Mucosa of rectum (tissue), 2 donors: ENCODE measurements around the gene NPEPPS.

Experiments used
- H3K27ac ChIP-seq, 2 donors: one replicate each; pipeline ENCODE4 v1.7.0; 2013; ENCODE audit warnings: inconsistent platforms in 2 of 2, low read depth in 2 of 2, low read length in 2 of 2
- H3K27me3 ChIP-seq, 2 donors: one replicate each; pipeline ENCODE4 v1.7.0; 2013; ENCODE audit warnings: low read length in 2 of 2; ENCODE audit not compliant: control insufficient read depth in 2 of 2, insufficient read depth in 2 of 2
- H3K36me3 ChIP-seq, 2 donors: one replicate each; pipeline ENCODE4 v1.7.0; 2013; ENCODE audit warnings: low read length in 2 of 2; ENCODE audit not compliant: control insufficient read depth in 2 of 2, insufficient read depth in 2 of 2
- H3K4me1 ChIP-seq, 2 donors: one replicate each; pipeline ENCODE4 v1.7.0; 2013; ENCODE audit warnings: low read length in 2 of 2, mild to moderate bottlenecking in 1 of 2; ENCODE audit not compliant: control insufficient read depth in 2 of 2, insufficient read depth in 2 of 2
- H3K4me3 ChIP-seq, 2 donors: one replicate each; pipeline ENCODE4 v1.7.0; 2013; ENCODE audit warnings: low read length in 2 of 2
- H3K9ac ChIP-seq, 2 donors: one replicate each; pipeline ENCODE4 v1.7.0; 2013; ENCODE audit warnings: low read length in 2 of 2, low read depth in 1 of 2, mild to moderate bottlenecking in 1 of 2
- H3K9me3 ChIP-seq, 2 donors: one replicate each; pipeline ENCODE4 v1.7.0; 2013; ENCODE audit warnings: low read length in 2 of 2; ENCODE audit not compliant: control insufficient read depth in 2 of 2
- donor health status: healthy.
- donor health status: Normal muscosa, but diverticular disease.

NPEPPS gene

DNA sequence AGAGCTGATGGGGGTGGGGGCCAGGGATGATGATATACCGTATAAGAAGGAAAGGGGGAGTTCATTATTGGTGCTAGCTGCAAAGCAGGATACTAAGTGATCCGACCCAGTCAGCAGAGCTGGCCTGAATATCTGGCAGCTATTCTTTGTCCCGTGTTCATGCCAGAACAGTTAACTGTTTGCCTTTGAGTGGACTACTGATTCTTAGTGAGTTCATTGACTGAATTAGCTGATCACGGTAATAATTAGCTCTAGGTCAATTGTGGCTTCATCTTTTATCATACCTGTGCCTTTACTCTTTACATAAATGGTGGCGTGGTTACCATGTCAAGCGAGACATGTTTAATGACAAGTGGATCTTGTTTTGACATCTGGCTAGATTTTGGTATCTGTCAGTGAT lies 124.1 kb downstream of the NPEPPS start:
- H3K27me3 ChIP-seq, result no peaks in the 10 kb centered on the region
- peaks cover 59% of the 10 kb centered on the region in 2 donors for H3K36me3 ChIP-seq
- H3K9ac ChIP-seq, result no peak overlapping the region
- H3K4me3 ChIP-seq, result no peak overlapping the region
- no peak overlapping the region for H3K27ac ChIP-seq
- H3K9me3 ChIP-seq, result no peaks in the 10 kb centered on the region
- H3K4me1 ChIP-seq, result peaks cover 0 to 6% of the 10 kb centered on the region in 2 donors

DNA sequence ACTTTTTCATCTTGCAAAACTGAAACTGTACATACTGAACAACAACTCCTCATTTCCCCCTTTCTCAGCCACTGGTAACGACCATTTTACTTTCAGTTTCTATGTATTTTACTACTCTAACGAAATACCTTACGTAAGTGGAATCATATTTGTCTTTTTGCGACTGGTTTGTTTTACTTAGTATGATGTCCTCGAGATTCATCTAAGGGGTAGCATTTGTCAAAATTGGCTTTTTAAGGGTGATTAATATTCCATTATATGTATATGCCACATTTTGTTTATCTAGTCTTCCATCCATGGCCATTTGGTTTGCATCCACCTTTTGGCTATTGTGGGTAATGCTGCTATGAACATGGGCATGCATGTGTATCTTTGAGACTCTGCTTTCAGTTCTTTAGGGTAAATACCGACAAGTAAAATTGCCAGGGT lies 129.2 kb downstream of the NPEPPS start:
- Histone ChIP-seq H3K4me3 (peak overlapping the region; percentile 26 to 30), H3K27ac (peak overlapping the region; percentile 41 to 74), H3K9ac (peak overlapping the region; percentile 3 to 54), H3K4me1 (peaks cover 0 to 6% of the 10 kb centered on the region in 2 donors), H3K36me3 (peaks cover 78 to 79% of the 10 kb centered on the region in 2 donors), H3K27me3 (no peaks in the 10 kb centered on the region), H3K9me3 (no peaks in the 10 kb centered on the region)

DNA sequence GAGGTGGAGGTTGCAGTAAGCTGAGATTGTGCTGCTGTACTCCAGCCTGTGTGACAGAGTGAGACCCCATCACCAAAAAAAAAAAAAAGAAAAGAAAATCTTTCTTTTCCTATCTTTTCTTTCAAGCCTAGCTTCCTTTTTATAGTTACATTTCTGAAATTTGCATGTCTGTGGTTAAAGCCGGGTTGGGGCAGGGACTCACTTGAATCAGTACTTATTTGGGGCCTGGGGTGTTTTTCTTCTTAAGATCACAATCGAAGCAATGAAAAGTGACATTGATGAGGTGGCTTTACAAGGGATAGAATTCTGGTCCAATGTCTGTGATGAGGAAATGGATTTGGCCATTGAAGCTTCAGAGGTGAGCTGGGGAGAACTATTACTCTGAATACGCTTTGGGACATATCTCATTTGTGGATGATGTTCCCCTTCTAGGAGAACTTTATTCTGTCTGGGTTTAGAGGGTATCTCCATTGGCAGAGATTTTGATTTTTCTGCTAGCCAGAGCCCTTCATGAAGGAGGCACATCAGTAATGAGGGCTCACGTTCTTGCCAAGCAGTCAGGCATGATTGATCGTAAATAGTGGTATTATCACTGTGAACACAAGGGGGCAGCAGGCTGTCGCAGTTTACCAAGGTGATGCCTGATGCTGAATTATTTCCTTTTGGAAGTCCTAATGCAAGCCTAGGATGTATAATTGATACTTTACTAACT lies 133.2 kb downstream of the NPEPPS start:
- Histone ChIP-seq H3K27ac (peak overlapping the region in 1 of 2 donors; percentile 50), H3K9ac (no peak overlapping the region), H3K27me3 (no peaks in the 10 kb centered on the region), H3K4me3 (peak overlapping the region in 1 of 2 donors; percentile 20), H3K4me1 (peaks cover 0 to 6% of the 10 kb centered on the region in 2 donors), H3K36me3 (peaks cover 67 to 74% of the 10 kb centered on the region in 2 donors), H3K9me3 (no peaks in the 10 kb centered on the region)

DNA sequence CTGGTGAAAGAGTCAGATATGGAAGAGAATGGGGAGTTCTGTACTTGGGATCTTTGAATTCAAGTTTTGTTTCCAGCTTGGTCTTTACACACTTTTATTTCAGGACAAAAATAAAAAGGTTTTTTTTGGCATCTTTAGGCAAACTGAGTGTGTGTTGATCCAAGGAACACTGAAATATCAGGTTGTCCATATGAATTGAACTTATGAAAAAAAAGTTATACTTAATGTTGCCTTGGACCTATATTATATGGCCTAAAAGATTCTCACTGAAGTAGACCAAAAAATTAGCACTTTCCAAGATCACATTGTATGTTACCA lies 133.7 kb downstream of the NPEPPS start:
- H3K36me3 ChIP-seq, result peaks cover 73 to 79% of the 10 kb centered on the region in 2 donors

DNA sequence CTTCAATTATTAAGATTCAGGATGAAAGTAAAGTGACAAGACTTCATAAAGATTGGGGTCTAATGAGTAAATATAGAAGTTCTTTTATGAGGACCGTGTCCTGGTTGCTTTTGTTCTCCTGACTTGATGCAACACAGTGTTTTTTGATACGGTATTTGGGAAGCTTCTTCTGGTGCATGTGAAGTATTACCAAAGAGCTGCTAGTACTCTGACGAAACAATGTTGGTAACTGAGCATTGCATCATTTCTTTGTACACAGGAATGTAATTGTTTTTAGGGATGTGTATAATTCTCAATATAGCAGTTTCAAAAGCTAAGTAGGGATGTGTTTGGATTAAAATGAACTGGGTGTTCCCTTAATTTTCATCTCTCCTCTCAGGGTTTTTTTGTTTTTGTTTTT lies 134.7 kb downstream of the NPEPPS start:
- Histone ChIP-seq H3K4me3 (no peak overlapping the region), H3K36me3 (peaks cover 76 to 90% of the 10 kb centered on the region in 2 donors), H3K9ac (no peak overlapping the region), H3K9me3 (no peaks in the 10 kb centered on the region), H3K27ac (no peak overlapping the region), H3K27me3 (no peaks in the 10 kb centered on the region), H3K4me1 (peaks cover 0 to 2% of the 10 kb centered on the region in 2 donors)

More for the DNA sequence above, 133.7 kb downstream of the NPEPPS start:
- Histone ChIP-seq H3K4me1 (peaks cover 0 to 6% of the 10 kb centered on the region in 2 donors), H3K27me3 (no peaks in the 10 kb centered on the region), H3K9me3 (no peaks in the 10 kb centered on the region), H3K27ac (no peak overlapping the region), H3K9ac (no peak overlapping the region), H3K4me3 (no peak overlapping the region)

DNA sequence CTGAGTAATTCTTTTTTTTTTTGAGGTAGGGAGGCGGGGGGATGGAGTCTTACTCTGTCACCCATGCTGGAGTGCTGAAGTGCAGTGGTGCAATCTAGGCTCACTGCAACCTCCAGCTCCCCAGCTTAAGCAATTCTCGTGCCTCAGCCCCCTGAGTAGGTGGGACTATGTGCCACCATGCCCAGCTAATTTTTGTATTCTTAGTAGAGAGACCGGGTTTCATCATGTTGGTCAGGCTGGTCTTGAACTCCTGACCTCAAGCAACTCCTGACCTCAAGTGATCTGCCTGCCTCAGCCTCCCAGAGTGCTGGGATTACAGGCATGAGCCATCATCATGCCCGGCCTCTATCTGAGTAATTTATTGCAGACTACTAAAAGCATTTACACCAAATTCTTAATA lies 138.2 kb downstream of the NPEPPS start:
- H3K4me1 ChIP-seq, result no peaks in the 10 kb centered on the region
- H3K27me3 ChIP-seq, result no peaks in the 10 kb centered on the region
- no peak overlapping the region for H3K4me3 ChIP-seq
- peaks cover 77 to 89% of the 10 kb centered on the region in 2 donors for H3K36me3 ChIP-seq
- no peak overlapping the region for H3K27ac ChIP-seq
- no peak overlapping the region for H3K9ac ChIP-seq
- no peaks in the 10 kb centered on the region for H3K9me3 ChIP-seq

DNA sequence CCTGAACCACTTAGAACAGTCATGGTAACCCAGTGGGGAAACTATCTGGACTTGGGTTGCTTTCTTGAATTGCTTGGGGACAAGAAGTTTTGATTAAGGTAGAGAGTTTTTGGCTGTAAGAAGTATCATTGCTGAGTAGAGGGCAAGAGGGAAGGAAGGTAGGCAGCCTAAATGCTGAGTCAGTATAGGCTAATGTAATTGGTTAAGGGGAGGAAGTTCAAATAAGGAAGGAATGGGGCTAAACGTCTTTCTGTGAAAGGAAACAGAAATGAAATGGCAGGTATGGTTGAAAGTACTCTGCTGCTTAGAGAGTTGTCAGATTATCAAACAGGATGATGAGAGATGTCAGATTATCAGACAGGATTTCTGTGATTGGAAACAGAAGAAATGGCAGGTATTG lies 139.2 kb downstream of the NPEPPS start:
- Histone ChIP-seq H3K4me3 (no peak overlapping the region), H3K9me3 (no peaks in the 10 kb centered on the region), H3K27ac (no peak overlapping the region), H3K4me1 (no peaks in the 10 kb centered on the region), H3K9ac (no peak overlapping the region), H3K27me3 (no peaks in the 10 kb centered on the region), H3K36me3 (peaks cover 77 to 90% of the 10 kb centered on the region in 2 donors)
